GM21723 (cell line): ENCODE data around the gene CACNA2D4.

ENCODE experiments used
- ATAC-seq: cut with Tn5 transposase; IDR thresholded peaks from one replicate; pipeline ENCODE4 v1.9.1; 2021; ENCODE audit warnings: mild to moderate bottlenecking, moderate library complexity; ENCODE audit not compliant: unreplicated experiment

Gene CACNA2D4

DNA sequence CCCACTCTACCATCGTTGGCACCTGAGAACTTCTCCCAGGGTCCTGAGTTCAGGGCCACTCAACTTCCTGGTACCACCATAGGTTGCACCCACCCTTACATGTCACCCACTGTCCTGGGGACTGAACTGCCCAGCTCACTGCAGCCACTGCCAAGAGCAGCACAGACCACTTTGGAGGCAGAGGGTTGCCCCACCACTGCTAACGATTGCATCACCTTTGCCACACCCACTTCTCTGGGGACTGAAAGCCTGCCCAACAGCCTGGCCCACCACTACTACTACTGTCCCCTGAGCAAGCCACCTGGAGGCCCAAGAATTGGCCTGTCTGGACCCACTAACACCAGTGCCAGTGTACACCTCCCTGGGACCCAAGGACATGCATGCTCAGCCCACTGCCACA is 27.6 kb downstream of the CACNA2D4 start:
- no peak for ATAC-seq

DNA sequence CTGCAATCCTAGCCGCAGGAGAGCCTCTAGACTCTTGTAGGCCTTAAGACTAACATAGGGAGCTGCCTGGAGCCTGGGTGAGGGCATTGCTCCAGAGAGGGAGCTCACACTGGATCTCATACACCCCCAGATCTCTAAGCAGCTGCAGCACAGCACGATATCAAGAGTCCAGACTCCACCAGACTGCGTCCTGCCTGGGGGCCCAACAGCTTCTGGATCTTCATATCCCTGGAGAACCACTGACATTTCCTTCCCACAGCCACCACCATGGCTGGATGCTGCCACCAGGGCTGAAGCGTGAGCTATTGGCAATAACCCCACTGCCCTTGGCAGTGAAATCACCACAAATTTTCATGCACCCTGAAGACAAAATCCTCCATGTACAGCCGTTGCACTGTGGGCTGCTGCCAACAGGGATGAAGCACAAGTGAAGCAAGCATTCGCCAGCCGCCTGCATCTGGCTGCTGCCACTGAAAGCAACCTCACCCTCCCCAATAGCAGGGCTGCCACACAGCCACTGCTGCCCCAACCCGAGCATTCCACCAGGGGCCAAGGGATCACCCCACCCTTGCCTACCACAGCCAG is 28.2 kb downstream of the CACNA2D4 start:
- no peak for ATAC-seq

GRCh38 chr12:1888923-1889322 is 29.5 kb downstream of the CACNA2D4 start:
- no peak for ATAC-seq

- ATAC-seq, result no peak
Measured at GRCh38 chr12:1886396-1887008, 31.9 kb downstream of the CACNA2D4 start.

- no peak for ATAC-seq
Measured at GRCh38 chr12:1885599-1886245, 32.7 kb downstream of the CACNA2D4 start.

- ATAC-seq, result no peak
Measured at GRCh38 chr12:1885082-1885596, 33.3 kb downstream of the CACNA2D4 start.

DNA sequence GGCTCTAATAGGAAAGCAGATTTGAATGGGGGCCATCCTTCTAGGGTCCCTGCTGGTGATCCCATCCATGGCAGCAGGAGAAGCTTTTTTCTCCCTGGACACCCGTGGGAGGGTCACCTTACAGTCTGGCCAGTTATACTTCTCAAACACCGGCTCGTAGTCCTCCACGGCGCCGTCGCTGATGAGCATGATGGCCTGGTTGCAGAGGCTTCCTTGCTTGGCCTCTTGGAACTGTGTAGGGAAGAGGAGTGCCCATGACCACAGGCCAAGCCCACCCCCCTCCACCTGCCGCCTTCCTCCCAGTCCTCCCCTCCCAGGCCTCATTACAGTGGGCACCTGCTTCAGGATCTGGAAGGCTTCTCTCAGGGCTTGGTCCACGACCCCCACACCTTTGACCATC is 33.8 kb downstream of the CACNA2D4 start:
- ATAC-seq, result no peak

GRCh38 chr12:1883513-1883912 is 34.9 kb downstream of the CACNA2D4 start:
- ATAC-seq, result no peak

- ATAC-seq, result no peak
Measured at GRCh38 chr12:1882850-1883470, 35.5 kb downstream of the CACNA2D4 start.

GRCh38 chr12:1882405-1882804 is 36.0 kb downstream of the CACNA2D4 start:
- no peak for ATAC-seq

- no peak for ATAC-seq
Measured at GRCh38 chr12:1881936-1882335, 36.5 kb downstream of the CACNA2D4 start.

- no peak for ATAC-seq
Measured at GRCh38 chr12:1881301-1881700, 37.2 kb downstream of the CACNA2D4 start.

GRCh38 chr12:1880876-1881275 is 37.6 kb downstream of the CACNA2D4 start:
- no peak for ATAC-seq

GRCh38 chr12:1880153-1880845 is 38.2 kb downstream of the CACNA2D4 start:
- ATAC-seq, result no peak

- ATAC-seq, result no peak
Measured at GRCh38 chr12:1879633-1880032, 38.8 kb downstream of the CACNA2D4 start.

DNA sequence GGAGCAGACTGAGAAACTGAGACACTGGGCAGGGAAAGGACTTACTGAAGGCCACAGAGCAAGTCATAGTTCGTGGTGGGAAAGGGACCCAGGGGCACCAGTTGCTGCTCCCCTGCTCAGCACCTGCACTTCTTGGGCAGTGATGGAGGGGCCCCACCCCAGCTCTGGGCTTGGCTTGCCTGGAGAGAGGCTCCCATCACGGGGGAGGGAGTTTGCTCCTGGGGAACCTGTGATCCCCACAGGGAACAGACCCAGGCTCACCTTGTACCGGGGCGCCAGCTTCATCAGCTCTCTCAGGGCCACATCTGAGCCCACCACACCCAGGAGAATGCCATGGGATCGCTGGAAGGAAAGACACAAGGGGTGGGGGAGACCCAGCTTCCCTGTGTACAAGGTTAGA is 39.8 kb downstream of the CACNA2D4 start:
- ATAC-seq, result no peak

- no peak for ATAC-seq
Measured at GRCh38 chr12:1878214-1878613, 40.2 kb downstream of the CACNA2D4 start.

DNA sequence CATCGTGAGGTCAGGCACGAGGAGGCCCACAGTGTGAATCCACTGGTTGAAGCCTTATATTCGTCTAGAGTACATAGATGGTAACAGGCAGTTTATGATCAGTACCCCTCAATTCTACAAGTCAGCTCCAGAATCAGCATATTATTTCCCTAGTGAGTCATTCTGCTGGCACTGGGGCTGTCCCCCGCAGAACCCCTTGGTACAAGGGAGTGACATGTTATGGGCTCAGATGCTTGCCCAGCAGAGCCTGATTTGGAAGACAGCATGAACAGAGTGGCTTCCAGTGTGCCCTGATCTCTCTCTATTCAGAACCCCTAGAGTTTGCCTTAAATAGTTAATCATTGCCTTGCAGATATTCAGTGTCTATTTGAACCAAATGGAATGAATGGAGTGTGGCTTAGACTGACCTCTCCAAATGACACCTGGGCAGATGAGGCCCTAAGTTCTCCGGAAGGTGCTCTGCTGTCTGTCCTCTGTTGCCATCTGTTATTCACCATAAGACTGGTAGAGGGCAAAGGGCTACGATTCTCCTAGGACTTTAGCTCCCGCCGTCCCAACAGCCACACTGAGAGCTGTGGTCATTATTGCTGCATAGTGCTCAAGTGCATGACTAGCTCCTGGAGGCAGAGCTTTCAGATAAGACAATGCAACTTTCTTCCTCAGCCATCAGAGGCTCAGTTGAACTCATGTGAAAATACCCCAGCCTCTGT is 41.1 kb downstream of the CACNA2D4 start:
- no peak for ATAC-seq

GRCh38 chr12:1876086-1876485 is 42.4 kb downstream of the CACNA2D4 start:
- no peak for ATAC-seq

DNA sequence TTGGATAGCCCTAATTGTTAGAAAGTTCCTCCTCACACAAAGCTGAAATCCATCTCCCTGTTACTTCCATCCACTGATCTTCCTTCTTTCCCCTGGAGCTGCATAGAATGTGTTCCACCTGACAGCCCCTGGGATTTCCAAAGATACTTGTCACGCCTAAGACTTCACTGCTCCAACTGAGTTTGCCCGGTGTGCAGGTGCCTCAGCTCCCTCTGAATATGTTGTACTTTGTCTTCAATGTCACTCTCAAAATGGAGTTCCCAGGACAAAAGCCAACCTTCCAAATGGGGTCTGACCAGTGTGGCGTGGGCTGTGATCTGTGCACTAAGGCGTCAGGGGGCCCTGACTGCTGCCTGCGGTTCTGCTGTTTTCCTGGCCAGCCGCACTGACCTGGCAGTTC is 42.8 kb downstream of the CACNA2D4 start:
- ATAC-seq, result no peak
